Measurements from ENCODE around the gene SLC6A13.

DNA sequence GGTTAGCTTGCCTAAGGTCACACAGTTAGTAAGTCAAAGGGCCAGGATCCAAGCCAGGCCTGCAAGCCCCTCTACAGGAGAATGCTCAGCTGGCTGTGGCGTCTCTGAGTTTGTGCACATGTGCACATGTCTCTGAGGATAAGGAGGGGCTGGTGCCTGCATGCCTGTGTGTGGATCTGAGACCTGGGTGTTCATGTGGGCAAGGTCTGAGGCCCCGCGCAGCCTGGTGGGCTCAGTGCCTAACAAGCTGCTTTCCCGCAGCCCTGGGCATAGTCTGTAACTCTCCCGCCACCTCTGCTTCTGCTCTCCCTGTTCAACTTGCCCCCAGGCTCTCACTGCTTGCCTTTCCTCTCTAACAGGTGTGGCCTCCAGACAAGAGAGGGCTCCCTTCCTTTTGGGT, 44.4 kb downstream of the SLC6A13 start:
- TF ChIP-seq, protein P1, sequence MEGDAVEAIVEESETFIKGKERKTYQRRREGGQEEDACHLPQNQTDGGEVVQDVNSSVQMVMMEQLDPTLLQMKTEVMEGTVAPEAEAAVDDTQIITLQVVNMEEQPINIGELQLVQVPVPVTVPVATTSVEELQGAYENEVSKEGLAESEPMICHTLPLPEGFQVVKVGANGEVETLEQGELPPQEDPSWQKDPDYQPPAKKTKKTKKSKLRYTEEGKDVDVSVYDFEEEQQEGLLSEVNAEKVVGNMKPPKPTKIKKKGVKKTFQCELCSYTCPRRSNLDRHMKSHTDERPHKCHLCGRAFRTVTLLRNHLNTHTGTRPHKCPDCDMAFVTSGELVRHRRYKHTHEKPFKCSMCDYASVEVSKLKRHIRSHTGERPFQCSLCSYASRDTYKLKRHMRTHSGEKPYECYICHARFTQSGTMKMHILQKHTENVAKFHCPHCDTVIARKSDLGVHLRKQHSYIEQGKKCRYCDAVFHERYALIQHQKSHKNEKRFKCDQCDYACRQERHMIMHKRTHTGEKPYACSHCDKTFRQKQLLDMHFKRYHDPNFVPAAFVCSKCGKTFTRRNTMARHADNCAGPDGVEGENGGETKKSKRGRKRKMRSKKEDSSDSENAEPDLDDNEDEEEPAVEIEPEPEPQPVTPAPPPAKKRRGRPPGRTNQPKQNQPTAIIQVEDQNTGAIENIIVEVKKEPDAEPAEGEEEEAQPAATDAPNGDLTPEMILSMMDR (IDR thresholded peaks at IDR 0.05; ENCODE audit: extremely low read depth in 1 of 2, insufficient read depth in 1 of 2, low read depth in 1 of 2, low read length in 2 of 2) = no peak
- no peak for TF ChIP-seq MYC (IDR thresholded peaks at IDR 0.05; ENCODE audit: low read depth, low read length)
- no peak for TF ChIP-seq JUN (IDR thresholded peaks at IDR 0.05; ENCODE audit: borderline replicate concordance, insufficient read depth, insufficient read length, low read depth)
- no peak for TF ChIP-seq EZH2 (IDR thresholded peaks at IDR 0.05; ENCODE audit: borderline replicate concordance, low read depth, low read length, severe bottlenecking)
- TF ChIP-seq POLR2AphosphoS5 (IDR thresholded peaks at IDR 0.05; ENCODE audit: insufficient read depth, low read depth, low read length) = no peak
- TF ChIP-seq POLR2A (IDR thresholded peaks at IDR 0.05; ENCODE audit: low read depth, low read length) = no peak

Data from endothelial cell of umbilical vein (primary cell).